Measurements from ENCODE around the gene PIK3C2G. TPM values are rescaled to one million over a fixed set of nuclear protein-coding genes. Genes with fewer than 3 reads are reported as not detected.

Gene PIK3C2G
- polyA plus RNA-seq, 1 donor (not counting 4 experiments of a cell fraction or from before 2014, with no cell fraction given): 3.7 TPM

- Histone ChIP-seq H4K20me1 (ENCODE audit: control insufficient read depth, extremely low read depth, insufficient read depth, low read length) (no peaks in the 10 kb centered on the region), H2AFZ (ENCODE audit: control insufficient read depth, low read length) (no peak overlapping the region), H3K9me1 (ENCODE audit: control insufficient read depth, extremely low read depth, insufficient read depth, low read length) (no peaks in the 10 kb centered on the region), H3K4me2 (ENCODE audit: control insufficient read depth, extremely low read depth, insufficient read depth, low read depth, low read length) (no peak overlapping the region), H3K4me1 (ENCODE audit: control insufficient read depth, extremely low read depth, insufficient read depth, low read length) (no peaks in the 10 kb centered on the region), H3K36me3 (ENCODE audit: control insufficient read depth in 2 of 2, extremely low read depth in 1 of 2, insufficient read depth in 2 of 2, low read length in 2 of 2) (no peaks in the 10 kb centered on the region), H3K4me3 (ENCODE audit: control insufficient read depth in 2 of 3, extremely low read depth in 1 of 3, insufficient read depth in 2 of 3, low read depth in 1 of 3, low read length in 3 of 3) (no peak overlapping the region), H3K9ac (ENCODE audit: control insufficient read depth, extremely low read depth, insufficient read depth, low read length) (no peak overlapping the region), H3K79me2 (ENCODE audit: control insufficient read depth, insufficient read depth, low read length) (no peaks in the 10 kb centered on the region), H3K27me3 (ENCODE audit: control insufficient read depth, extremely low read depth, insufficient read depth, low read length) (no peaks in the 10 kb centered on the region), H3K27ac (ENCODE audit: control insufficient read depth, insufficient read depth, low read length) (no peak overlapping the region), H3K9me3 (ENCODE audit: control insufficient read depth, low read depth, low read length) (no peaks in the 10 kb centered on the region)
- dilution Hi-C loops (cut with MboI; ENCODE audit: extremely low pct_ligation_motif_present, low sequenced_read_pairs): no loop called here
- FAIRE-seq (no peak), DNase-seq (ENCODE audit: low read depth, low spot score) (no peak)
- no peak for TF ChIP-seq EZH2 (IDR thresholded peaks at IDR 0.05; ENCODE audit: low read length)
- TF ChIP-seq CTCF (optimal IDR thresholded peaks at IDR 0.05 in 1 of 3, IDR thresholded peaks at IDR 0.05 in 1 of 3, conservative IDR thresholded peaks at IDR 0.05 in 1 of 3; ENCODE audit: extremely low read depth in 1 of 3, insufficient read depth in 2 of 3, low read length in 3 of 3): no peak
These were observed 52.0 kb downstream of the PIK3C2G start for GRCh38 chr12:18313306-18313705.

- H3K9me3 ChIP-seq (ENCODE audit: control insufficient read depth, low read depth, low read length): no peaks in the 10 kb centered on the region
- H3K79me2 ChIP-seq (ENCODE audit: control insufficient read depth, insufficient read depth, low read length): no peaks in the 10 kb centered on the region
- no peaks in the 10 kb centered on the region for H3K27me3 ChIP-seq (ENCODE audit: control insufficient read depth, extremely low read depth, insufficient read depth, low read length)
- no peak overlapping the region for H3K27ac ChIP-seq (ENCODE audit: control insufficient read depth, insufficient read depth, low read length)
- H3K4me2 ChIP-seq (ENCODE audit: control insufficient read depth, extremely low read depth, insufficient read depth, low read depth, low read length): peak overlapping the region; percentile 4
- peaks cover 5% of the 10 kb centered on the region for H3K4me1 ChIP-seq (ENCODE audit: control insufficient read depth, extremely low read depth, insufficient read depth, low read length)
- peak; percentile 98 for FAIRE-seq
- dilution Hi-C loops (cut with MboI; ENCODE audit: extremely low pct_ligation_motif_present, low sequenced_read_pairs): no loop called here
- peak; percentile 39 to 69 (median 65) for TF ChIP-seq CTCF (optimal IDR thresholded peaks at IDR 0.05 in 1 of 3, IDR thresholded peaks at IDR 0.05 in 1 of 3, conservative IDR thresholded peaks at IDR 0.05 in 1 of 3; ENCODE audit: extremely low read depth in 1 of 3, insufficient read depth in 2 of 3, low read length in 3 of 3)
- no peak for TF ChIP-seq EZH2 (IDR thresholded peaks at IDR 0.05; ENCODE audit: low read length)
- peaks cover 0 to 4% of the 10 kb centered on the region in 2 experiments for H3K36me3 ChIP-seq (ENCODE audit: control insufficient read depth in 2 of 2, extremely low read depth in 1 of 2, insufficient read depth in 2 of 2, low read length in 2 of 2)
- H4K20me1 ChIP-seq (ENCODE audit: control insufficient read depth, extremely low read depth, insufficient read depth, low read length): no peaks in the 10 kb centered on the region
- DNase-seq (ENCODE audit: low read depth, low spot score): peak; percentile 44
- H3K9ac ChIP-seq (ENCODE audit: control insufficient read depth, extremely low read depth, insufficient read depth, low read length): no peak overlapping the region
- no peaks in the 10 kb centered on the region for H3K9me1 ChIP-seq (ENCODE audit: control insufficient read depth, extremely low read depth, insufficient read depth, low read length)
- H3K4me3 ChIP-seq (ENCODE audit: control insufficient read depth in 2 of 3, extremely low read depth in 1 of 3, insufficient read depth in 2 of 3, low read depth in 1 of 3, low read length in 3 of 3): no peak overlapping the region
- no peak overlapping the region for H2AFZ ChIP-seq (ENCODE audit: control insufficient read depth, low read length)
These were observed 58.8 kb downstream of the PIK3C2G start for GRCh38 chr12:18320036-18320617.

Measured in keratinocyte (primary cell).